Measurements from ENCODE around the gene SLC8A3. TPM values are rescaled to one million over a fixed set of nuclear protein-coding genes. Genes with fewer than 3 reads are reported as not detected.

The SLC8A3 gene
- total and polyA plus RNA-seq, 9 of the 15 experiments (the other 6 are each of a cell fraction or from before 2014, with no cell fraction given), result not detected

DNA sequence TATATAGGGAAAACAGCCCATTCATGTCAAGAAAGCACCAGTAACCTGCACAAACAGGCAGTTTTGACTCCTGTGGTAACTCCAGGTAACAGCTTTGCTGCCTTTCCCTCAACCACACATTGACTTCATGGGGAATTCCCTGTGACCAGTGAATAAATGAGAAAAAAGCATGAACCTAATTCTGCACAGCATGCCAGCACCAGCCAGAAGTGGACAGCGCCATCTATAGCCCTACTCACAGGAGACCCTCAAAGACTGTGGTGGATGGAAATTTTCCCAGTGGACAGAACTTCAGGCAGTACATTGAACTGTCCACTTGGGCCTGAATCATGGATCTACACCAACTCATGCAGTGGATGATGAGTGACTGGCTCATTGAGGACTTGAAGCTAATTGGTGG is 152.1 kb downstream of the SLC8A3 start:
- Histone ChIP-seq H3K9me1 (ENCODE audit: control insufficient read depth, insufficient read depth, low read length) (no peaks in the 10 kb centered on the region), H3K36me3 (ENCODE audit: control insufficient read depth, insufficient read depth, low read length) (no peaks in the 10 kb centered on the region), H3K9ac (ENCODE audit: insufficient read depth in 1 of 2, low read depth in 2 of 2, low read length in 2 of 2) (no peak overlapping the region), H2AFZ (ENCODE audit: low read depth, low read length) (no peak overlapping the region), H4K20me1 (replicated peaks; ENCODE audit: control insufficient read depth, insufficient read depth, low read length) (no peaks in the 10 kb centered on the region), H3K27me3 (ENCODE audit: control insufficient read depth in 2 of 2, insufficient read depth in 2 of 2, low read length in 2 of 2) (no peaks in the 10 kb centered on the region), H3K4me2 (ENCODE audit: insufficient read depth, low read length) (no peak overlapping the region), H3K27ac (ENCODE audit: extremely low read depth, low read depth, low read length) (no peak overlapping the region), H3K4me3 (no peak overlapping the region), H3K4me1 (replicated peaks in 1 of 2; ENCODE audit: control insufficient read depth in 2 of 2, insufficient read depth in 2 of 2, low read length in 2 of 2) (no peaks in the 10 kb centered on the region), H3K9me3 (replicated peaks; ENCODE audit: control insufficient read depth, insufficient read depth, low read depth, low read length) (no peaks in the 10 kb centered on the region), H3K79me2 (ENCODE audit: control insufficient read depth, insufficient read depth, low read length) (no peaks in the 10 kb centered on the region)
- ChIA-PET CTCF (ENCODE audit: low intra/inter-chr PET ratio) (interaction anchor here (0.5 kb wide), 1 partner anchor 291 kb away, joined by 3 read pairs; no protein-coding TSS in a partner anchor), POLR2A (no interaction called here)
- TF ChIP-seq FUS (optimal IDR thresholded peaks at IDR 0.05; ENCODE audit: low read depth, low read length) (no peak), EHMT2 (IDR thresholded peaks at IDR 0.05) (peak; percentile 66; the same call in 1 of the 2 replicates), RAD21 (CRISPR knock-in tag; conservative IDR thresholded peaks at IDR 0.05 in 1 of 2, IDR thresholded peaks at IDR 0.05 in 1 of 2) (0 out of 4 replicates have a peak, but pooled peaks of 1 of the 2 experiments have one; percentile 9), FOXJ2 (tag; IDR thresholded peaks at IDR 0.05) (no peak), SIN3B (IDR thresholded peaks at IDR 0.05; ENCODE audit: low read depth) (no peak)
- TF ChIP-seq, protein P1, sequence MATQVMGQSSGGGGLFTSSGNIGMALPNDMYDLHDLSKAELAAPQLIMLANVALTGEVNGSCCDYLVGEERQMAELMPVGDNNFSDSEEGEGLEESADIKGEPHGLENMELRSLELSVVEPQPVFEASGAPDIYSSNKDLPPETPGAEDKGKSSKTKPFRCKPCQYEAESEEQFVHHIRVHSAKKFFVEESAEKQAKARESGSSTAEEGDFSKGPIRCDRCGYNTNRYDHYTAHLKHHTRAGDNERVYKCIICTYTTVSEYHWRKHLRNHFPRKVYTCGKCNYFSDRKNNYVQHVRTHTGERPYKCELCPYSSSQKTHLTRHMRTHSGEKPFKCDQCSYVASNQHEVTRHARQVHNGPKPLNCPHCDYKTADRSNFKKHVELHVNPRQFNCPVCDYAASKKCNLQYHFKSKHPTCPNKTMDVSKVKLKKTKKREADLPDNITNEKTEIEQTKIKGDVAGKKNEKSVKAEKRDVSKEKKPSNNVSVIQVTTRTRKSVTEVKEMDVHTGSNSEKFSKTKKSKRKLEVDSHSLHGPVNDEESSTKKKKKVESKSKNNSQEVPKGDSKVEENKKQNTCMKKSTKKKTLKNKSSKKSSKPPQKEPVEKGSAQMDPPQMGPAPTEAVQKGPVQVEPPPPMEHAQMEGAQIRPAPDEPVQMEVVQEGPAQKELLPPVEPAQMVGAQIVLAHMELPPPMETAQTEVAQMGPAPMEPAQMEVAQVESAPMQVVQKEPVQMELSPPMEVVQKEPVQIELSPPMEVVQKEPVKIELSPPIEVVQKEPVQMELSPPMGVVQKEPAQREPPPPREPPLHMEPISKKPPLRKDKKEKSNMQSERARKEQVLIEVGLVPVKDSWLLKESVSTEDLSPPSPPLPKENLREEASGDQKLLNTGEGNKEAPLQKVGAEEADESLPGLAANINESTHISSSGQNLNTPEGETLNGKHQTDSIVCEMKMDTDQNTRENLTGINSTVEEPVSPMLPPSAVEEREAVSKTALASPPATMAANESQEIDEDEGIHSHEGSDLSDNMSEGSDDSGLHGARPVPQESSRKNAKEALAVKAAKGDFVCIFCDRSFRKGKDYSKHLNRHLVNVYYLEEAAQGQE (IDR thresholded peaks at IDR 0.05; ENCODE audit: borderline replicate concordance), result peak; percentile 75
- TF ChIP-seq, protein P1 (CRISPR knock-in tag; IDR thresholded peaks at IDR 0.05; ENCODE audit: low read depth), result no peak
- TF ChIP-seq, protein P2, sequence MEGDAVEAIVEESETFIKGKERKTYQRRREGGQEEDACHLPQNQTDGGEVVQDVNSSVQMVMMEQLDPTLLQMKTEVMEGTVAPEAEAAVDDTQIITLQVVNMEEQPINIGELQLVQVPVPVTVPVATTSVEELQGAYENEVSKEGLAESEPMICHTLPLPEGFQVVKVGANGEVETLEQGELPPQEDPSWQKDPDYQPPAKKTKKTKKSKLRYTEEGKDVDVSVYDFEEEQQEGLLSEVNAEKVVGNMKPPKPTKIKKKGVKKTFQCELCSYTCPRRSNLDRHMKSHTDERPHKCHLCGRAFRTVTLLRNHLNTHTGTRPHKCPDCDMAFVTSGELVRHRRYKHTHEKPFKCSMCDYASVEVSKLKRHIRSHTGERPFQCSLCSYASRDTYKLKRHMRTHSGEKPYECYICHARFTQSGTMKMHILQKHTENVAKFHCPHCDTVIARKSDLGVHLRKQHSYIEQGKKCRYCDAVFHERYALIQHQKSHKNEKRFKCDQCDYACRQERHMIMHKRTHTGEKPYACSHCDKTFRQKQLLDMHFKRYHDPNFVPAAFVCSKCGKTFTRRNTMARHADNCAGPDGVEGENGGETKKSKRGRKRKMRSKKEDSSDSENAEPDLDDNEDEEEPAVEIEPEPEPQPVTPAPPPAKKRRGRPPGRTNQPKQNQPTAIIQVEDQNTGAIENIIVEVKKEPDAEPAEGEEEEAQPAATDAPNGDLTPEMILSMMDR (IDR thresholded peaks at IDR 0.05 in 2 of 3, conservative IDR thresholded peaks at IDR 0.05 in 1 of 3; ENCODE audit: insufficient read depth in 2 of 3, low read depth in 1 of 3, low read length in 3 of 3), result peak in 2 of 3 experiments; percentile 24 to 25; a peak in 2 of 6 replicates
- TF ChIP-seq, protein P3, sequence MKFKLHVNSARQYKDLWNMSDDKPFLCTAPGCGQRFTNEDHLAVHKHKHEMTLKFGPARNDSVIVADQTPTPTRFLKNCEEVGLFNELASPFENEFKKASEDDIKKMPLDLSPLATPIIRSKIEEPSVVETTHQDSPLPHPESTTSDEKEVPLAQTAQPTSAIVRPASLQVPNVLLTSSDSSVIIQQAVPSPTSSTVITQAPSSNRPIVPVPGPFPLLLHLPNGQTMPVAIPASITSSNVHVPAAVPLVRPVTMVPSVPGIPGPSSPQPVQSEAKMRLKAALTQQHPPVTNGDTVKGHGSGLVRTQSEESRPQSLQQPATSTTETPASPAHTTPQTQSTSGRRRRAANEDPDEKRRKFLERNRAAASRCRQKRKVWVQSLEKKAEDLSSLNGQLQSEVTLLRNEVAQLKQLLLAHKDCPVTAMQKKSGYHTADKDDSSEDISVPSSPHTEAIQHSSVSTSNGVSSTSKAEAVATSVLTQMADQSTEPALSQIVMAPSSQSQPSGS (CRISPR knock-in tag; IDR thresholded peaks at IDR 0.05), result no peak
- ATAC-seq, result 0 out of 3 replicates have a peak, but pooled peaks have one; percentile 39
- intact Hi-C loops (cut with micrococcal nuclease) (no loop called here), in situ Hi-C loops (cut with MboI) (loop anchor here (25.0 kb wide), 1 partner anchor 474 kb away; the partner anchor contains the start of gene CCDC177)
- FAIRE-seq, result no peak
- WGBS (ENCODE audit: insufficient coverage, low coverage, missing lambda C conversion rate), result 0% methylated on average over 1 of the region's 1 CpG
- BruUV-seq (replicated peaks), result no TSS peak
- no peak for DNase-seq (ENCODE audit: extremely low read depth in 1 of 4, low spot score in 3 of 4)
